GDM1 (cell line): ENCODE data around the gene OTUD6A.

Experiments used
- DNase-seq: peaks from one replicate; lab custom pipeline; 2025; lab: John Stamatoyannopoulos, UW

Gene OTUD6A, protein sequence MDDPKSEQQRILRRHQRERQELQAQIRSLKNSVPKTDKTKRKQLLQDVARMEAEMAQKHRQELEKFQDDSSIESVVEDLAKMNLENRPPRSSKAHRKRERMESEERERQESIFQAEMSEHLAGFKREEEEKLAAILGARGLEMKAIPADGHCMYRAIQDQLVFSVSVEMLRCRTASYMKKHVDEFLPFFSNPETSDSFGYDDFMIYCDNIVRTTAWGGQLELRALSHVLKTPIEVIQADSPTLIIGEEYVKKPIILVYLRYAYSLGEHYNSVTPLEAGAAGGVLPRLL

DNA sequence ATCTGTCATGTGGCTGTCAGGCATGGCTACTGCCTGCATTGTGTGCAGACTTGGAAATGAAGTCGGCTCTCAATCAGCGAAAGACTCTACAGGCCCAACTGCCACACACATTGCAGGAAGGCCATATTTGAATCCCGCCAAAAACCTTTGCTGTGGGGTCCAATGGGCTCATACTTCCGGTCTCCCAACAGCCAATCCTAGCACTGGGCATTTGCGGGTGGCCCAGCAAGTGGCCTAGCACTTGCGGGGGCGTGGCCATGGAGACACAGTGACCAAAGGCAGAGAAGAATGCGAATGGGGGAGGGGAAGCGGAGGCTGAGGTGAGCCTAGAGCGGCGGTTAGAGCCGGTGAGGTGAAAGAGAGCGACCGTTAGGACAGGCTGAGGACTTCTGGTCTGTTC lies at the start of gene OTUD6A:
OTUD6A (plus strand) TSS at position 382 of the 400 bp plus-strand sequence. CDS start 68 bp downstream, outside the sequence.
- no peak for DNase-seq

DNA sequence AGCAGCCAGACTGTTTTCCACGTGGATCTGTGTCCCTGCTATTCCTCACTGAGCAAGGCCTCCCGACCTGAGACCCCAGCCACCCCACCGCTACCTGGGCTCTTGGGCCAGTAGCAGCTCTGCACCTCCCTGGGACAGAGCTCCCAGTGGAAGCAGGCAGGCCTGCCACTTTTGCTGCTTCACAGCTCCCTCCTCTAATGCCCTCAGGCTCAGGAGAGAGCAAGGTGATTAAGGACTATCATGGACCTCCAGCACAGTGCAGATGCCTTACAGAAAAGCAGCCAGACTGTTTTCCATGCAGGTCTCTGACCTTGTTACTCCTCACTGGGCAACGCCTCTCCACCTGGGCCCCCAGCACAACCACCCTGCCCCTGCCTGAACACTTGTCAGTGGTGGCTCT lies 49.5 kb upstream of the OTUD6A start:
- no peak for DNase-seq

DNA sequence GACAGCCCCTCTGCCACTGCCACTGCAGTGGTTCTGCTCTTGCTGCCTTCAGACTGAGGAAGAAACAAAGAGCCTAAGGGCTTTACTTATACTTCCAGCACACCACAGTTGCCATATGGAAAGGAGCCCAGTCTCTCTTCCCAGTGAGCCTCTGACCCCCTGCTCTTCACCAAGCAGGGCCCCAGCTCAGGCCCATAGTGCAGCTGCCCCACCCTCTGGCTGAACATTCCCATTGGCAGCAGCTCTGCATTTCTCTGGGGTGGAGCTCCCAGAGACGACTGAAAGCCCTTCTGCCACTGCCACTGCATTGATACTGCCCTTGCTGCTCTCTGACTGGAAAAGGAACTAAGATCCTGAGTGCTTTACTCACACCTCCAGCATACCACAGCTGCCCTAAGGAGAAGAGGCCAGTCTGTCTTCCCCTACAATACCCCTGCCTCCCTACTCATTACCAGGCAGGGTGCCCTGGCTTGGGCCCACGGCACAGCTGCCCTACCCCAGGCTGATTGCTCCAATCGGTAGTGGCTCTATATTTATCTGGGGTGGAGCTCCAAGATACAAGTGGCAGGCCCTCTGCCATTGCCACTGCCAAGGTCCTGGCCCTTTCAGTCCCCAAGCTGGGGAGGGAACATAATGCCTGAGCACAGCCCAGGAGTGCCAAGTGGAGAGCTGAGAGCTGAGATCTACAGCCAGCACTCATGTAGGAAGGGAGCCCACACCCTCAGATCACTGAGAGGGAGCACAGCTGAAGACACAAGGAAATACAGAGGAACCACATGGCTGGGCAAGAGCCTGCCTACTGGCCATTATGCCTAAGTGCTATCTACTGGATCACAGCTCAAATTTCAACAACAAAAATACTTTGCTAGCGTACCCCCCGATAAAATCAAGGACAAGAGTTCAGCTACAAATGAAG lies 48.5 kb upstream of the OTUD6A start:
- no peak for DNase-seq

DNA sequence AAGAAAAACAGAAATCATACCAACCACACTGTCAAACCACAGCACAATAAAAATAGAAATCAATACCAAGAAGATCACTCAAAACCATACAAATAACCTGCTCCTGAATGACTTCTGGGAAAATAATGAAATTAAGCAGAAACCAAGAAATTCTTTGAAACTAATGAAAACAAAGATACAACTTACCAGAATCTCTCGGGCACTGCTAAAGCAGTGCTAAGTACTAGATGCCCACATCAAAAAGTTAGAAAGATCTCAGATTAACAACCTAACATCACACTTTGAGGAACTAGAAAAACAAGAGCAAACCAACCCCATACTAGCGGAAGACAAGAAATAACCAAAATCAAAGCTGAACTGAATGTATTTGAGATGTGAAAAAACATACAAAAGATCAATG lies 45.7 kb upstream of the OTUD6A start:
- DNase-seq: no peak

DNA sequence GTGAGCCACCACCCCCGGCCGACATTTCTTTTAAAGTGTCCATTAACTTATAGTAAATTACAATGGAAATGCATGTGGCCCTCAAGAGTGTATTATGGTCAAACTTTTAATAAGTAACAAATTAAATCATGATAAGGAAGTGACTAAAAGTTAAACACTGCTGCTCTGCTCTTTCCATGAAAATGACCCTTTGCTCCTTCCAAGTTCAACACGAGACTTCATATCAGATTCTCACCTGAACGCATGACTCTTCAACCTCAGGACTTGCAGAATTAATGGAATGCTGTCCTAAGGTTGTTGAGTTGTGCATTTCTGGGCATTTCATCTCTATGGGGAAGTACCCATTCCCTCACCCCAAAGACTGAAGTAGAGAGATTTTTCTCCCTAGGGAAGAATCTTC lies 39.6 kb upstream of the OTUD6A start:
- DNase-seq: no peak

DNA sequence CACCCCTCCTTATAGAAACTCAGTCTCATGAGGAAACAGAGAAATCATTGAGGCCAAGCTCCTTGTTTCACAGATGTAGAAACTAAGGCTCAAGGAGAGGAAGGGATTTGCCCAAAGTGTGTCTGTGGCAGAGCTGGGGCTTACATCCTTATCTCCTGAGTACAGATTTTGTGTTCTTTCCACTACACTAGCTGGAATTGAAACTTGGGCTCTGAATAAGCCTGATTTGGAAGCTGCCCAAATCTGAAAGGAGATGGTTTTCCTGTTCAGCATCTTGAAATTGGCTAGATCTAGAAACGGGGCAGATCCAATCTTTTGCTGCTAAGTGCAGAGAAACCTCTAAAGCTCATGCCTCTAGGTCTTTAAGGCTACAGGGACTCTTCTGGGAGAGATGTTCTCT lies 36.8 kb upstream of the OTUD6A start:
- DNase-seq: no peak

DNA sequence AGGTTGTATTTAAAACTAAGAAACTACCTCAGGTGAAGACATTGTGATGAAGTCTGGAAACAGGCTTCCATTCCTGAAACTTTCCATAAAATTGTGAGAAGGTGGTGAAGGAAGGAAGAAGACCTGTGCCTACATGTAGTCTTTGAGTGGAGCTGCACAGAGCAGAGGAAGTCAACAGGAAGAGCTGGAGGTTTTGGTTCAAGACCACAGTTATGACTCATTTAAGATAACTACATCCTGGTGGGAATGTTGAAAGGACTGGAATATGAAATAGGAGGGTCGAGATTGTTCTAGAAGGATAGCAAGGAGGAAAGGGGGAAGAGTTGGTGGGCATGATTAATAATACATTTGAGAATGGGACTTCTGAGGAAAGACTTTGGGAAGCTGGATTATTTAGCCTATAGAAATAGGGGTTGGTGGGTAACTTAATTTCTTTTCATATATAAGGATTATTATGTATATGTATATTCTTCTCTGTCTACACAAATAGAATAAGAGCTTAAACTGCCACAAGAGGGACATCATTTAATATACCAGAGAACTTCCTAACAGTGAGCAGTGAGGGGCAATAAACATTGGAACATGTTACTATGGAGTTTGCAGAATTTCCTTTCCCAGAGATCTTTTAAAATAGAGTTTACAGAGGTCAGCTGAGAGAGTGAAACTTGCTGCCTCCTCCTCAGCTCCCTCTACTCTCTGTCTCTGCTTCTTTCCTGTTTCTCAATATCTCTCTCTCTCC lies 36.0 kb upstream of the OTUD6A start:
- DNase-seq: no peak

DNA sequence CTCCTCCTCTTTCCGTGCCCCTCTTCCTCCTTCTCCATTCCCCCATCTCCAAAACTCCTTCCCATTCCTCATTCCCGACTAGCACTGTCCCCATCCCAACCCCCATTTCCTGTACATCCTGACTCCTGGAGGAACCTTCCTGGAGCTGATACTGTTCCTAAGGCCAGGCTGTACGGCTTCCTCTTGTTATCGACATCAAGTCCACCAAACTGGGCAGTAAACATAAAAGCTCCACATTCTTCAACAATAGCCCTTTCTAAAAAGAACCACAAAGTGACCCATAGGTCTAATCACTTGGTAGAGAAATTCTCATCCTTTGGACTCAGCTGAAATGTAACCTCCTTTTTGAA lies 35.4 kb upstream of the OTUD6A start:
- no peak for DNase-seq

DNA sequence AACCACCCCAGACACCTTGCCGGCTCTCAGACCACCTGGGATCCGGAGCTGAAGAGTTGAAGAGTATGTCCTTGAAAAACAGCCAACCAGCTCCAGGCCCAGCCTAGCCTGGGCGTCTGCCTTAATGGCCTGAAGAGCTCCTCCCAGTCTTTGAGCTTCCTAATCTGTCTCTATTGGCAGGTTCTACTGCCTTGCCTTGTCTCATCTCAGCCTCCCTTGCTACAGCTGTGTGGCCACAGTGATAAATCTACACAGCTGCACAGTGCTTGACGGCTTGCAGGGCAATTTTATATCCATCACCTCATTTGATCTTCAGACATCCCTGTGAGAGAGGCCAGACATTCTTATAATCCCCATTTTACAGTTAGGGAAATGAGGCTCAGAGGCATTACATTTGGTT lies 32.4 kb upstream of the OTUD6A start:
- no peak for DNase-seq

DNA sequence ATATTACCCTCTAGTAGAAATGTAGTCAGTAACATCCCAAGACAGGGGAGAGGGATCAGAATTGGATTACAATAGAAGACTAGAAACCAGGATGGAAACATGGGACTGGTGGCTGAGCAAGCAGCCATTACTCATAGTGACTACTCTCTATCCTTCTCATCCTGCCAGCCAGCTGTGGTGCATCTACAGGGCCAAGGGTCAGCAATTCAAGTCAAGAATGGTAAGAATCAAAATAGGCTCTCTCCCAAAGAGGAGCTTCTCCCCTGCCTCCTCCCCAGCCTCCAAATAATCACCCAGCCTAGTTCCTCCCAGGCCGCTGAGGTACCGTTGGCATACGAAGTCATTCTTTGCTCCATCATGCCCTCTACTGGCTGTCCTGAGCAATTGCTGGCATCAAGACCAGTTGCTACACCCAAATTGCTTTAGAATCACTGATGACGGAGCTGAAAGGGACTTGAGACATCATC lies 31.9 kb upstream of the OTUD6A start:
- DNase-seq: peak; percentile 36

DNA sequence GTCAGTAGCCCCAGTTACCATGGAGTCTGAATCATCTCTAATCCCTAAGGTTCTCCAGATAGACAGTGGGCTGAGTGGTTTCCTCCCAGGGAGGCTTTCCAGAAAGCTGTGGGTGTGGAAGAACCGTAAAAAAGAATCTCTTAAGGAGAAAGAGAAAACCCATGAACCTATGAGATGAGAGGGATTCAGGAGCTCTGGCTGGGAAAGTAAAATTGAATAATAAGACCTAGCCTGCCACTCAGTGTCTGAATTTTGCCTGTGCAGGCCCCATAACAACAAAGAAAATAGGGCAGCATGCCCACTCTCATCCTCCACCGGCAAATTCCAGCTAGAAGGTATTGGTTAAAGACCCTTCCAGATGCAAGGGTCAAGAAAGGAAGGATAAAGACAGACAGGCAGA lies 29.5 kb upstream of the OTUD6A start:
- no peak for DNase-seq

DNA sequence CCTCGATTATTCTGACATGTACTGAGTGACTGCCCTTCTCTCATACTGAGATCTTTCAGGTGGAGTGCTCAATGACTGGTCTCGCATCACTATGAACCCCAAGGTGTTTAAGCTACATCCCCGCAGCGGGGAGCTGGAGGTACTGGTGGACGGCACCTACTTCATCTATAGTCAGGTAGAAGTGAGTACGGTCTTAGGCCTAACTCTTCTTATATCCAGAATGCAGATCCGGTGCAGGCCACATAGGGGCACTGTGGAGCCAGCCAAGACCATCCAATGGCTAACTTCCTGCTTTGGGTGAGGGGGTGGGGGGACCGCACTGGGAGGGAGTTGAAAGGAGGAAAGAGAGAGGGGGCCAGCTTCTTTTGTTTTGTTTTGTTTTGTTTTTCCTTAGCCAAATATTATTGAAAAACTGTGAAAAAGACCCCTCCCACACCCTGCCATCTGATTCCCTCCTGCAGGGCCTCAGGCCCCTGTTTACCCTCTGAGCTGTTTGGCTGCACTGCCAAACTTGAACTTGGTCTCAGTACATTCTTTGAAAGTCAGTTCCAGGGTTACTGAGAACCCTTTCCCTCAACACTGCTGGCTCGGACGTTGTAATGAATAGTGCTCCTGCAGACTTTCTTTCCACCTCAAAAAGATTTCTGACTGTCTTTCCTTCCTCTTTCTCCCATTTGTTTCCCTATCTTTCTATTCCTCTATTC lies 28.8 kb upstream of the OTUD6A start:
- peak; percentile 32 for DNase-seq

DNA sequence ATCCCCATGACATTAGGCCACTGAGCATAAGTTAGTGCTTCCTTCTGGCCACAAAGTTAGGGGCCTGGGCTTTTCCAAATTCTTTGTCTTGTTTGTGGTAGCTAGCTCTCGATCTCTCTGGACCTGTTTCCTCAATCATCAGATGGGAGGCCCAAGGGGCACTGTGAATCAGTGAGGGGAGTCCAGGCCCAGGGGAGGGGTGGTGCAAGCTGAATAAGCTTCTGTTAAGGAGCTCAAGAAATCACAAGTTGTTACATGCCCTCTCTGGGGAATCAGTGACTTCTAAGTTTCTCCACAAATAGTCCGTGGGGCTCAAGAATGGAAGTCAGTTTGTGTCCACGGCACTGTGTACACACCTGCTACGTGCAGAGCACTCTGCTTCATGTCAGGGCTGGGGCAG lies 27.6 kb upstream of the OTUD6A start:
- DNase-seq: no peak

DNA sequence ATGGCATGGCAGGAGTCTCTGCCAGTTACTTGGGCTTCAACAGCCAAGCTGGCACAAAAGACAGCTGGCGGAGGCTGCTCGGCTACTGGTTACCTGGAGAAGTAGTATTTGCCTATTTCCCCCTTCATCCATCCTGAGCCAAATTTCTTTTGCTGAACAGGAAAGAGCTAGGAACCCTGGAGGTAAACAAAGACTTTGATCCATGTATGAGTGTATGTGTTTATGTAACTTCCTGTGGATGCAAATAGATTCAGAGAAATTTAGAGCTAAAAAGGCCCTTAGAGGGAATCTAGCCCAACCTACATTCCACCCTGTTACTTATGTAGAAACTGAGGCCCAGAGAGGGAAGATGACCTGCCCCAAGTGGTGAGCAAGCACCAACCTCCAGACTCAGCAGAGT lies 23.7 kb upstream of the OTUD6A start:
- no peak for DNase-seq

DNA sequence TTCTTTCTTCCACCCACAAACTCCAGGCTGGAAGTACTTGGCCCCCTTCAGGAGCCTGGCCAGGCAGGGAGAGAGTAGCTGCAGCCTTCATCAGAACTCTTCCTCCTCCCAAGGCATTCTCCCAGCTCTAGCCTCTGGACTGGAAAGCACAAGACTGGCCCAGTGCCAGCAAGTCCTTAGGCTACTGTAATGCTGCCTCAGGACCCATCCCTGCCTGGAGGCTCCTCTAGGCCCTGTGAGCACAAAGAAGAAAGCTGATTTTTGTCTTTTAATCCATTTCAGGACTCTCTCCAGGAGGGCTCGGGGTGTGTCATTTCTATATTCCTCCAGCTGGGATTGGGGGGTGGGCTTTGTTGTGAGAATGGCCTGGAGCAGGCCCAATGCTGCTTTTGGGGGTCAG lies 23.3 kb upstream of the OTUD6A start:
- DNase-seq: no peak

DNA sequence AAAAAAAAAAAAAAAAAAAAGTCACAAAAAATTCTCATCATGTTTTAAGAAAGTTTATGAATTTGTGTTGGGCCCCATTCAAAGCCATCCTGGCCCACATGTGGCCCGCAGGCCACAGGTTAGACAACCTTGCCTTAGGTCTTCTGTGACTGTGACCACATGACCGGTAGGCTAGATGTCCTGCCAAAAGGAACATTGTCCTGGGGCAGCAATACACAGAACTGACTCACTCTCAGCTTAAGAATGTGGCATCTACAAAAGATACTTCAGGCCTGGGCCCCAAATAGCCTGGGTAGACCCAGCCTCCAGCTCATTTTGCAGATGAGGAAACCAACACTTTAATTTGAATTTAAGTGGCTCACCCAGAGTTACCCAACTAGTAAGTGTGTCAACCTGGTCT lies 22.5 kb upstream of the OTUD6A start:
- DNase-seq: no peak

DNA sequence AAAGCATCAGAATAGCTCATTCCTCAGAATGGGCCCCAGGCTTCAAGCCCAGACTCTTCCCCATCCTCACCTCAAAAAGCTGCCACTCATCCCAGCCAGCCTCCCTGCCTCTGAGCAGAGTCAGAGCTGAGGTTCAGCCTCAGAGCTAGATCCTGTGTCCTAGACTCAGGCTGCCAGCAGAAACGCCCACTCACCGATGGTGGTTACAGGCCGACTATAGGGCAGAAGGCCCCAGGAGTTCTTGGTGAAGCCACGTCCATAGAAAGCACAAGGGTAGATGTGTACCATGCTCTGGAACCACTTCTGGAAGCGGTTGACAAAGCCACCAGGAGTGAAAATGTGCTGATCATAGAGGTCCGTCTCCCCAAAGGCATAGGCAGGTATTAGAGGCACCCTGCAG lies 20.3 kb upstream of the OTUD6A start:
- DNase-seq: no peak

DNA sequence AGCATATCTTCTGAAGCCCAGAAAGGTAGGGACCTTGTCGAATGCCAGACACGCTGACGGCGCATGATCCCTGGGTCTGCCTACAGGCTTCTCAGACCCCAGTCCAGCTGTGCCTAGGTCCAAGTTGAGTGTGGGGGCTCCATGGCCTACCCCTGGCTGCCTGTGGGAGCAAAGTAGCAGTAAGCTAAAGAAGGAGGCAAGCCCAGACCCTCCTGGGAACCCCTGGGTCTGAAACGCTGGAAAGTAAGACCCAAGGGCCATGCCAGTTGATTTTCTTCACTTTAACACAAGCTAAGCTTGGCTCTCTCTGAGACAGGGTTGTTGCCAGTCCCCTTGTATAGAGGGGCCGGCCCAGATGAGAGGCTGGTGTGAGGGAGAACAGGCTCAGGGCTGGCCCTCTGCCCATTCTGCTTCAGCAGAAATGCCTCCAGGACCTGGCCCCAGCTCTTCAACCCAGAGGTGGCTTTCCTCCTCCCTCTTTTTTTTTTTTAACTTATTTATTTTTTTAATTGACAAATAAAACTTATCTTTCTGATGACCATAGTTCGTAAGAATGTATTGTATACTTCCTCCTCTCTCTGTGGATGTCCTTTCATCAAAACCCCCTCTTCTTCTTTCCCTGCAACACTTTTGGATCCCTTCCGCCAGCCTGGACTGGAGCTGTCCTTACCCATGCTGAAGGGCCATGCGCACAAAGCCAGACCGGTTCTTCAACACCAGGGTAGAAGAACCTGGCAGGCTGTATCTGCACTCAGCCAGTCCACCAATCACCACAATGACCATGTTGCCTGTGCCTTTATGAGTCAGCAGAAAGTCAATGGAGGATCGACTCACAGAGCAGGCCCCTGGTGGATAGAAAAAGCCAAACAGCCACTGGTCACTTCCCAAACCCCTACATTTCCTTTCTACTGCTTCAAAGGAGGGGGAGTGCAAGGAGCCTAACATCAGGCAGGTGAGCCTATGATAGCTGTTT lies 19.6 kb upstream of the OTUD6A start:
- DNase-seq: no peak

DNA sequence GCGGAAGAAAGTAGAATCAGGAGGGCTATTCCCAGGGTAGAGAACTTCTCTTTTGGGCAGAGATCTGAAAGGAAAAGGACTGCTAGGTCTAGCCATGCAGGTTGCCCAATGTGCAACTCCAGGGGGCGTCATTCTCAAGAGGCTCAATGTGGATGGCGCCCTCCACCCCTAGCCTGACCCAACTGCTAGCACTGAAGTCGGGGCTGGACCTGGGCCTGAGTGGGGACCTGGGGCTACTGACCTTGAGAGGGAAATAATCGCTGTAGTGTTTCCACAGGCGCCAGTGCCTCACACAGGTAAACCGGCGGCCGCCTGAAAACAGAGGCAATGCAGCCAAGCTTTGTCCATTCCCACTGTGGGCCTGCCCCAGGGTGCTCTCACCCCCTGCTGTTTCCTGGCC lies 18.6 kb upstream of the OTUD6A start:
- no peak for DNase-seq

DNA sequence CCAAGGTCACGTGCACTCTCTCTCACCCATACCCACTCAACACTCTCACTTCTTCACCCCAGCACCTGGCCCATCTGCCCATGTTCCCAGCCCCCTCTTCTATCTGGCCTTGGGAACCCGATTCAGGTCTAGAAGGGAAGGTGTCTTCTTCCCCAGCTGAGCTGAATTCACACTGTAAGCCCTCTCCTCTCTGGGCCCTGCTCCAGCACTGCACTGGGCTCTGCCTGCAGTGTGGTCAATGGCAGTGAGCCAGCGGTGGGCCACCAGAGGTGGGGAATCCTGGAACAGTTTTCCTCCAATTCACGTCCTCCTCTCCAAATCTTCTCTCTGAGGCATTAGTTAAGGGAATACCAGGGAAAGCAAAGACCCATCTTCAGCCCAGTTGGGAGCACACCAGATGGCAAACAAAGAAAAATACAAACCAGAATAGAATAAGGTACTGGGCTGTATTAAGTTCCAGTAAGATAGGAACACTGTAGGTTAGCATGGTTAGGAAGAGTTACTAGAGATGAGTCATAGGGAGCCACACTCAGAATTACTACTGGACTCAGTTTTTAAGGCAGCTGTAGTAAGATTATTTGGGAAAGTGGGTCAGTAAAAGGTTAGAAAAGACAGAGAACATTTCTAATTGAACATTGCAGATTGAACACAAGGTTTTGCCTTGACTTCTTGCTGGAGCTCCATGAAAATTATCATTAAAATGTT lies 17.6 kb upstream of the OTUD6A start:
- no peak for DNase-seq
